ENCODE measurements around the gene ORC1. TPM values are rescaled to one million over a fixed set of nuclear protein-coding genes. Genes with fewer than 3 reads are reported as not detected.

ORC1 gene
- total and polyA plus RNA-seq, 2 of the 8 experiments (the other 6 are each of a cell fraction or from before 2014, with no cell fraction given): 36.9 to 49.0 TPM

DNA sequence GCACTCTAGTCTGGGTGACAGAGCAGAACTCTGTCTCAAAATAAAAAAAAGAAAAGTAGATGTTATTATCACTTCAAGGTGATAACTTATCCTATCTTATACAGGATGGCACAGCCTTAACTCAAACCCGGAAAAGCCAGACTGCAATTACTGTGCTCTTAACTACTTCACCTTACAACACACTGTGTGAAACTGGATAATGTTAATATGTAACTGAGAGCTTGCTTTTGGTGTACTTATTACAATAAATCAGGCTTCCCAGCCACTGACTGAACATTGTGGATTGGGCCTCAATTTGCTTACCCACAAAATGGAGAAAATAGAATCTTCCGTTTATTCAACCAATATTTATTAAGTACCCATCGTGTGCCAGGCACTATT, 1.4 kb downstream of the ORC1 start:
- Histone ChIP-seq H2AFZ (ENCODE audit: low read length) (no peak overlapping the region), H4K20me1 (replicated peaks in 1 of 2; ENCODE audit: control insufficient read depth in 1 of 2, insufficient read depth in 2 of 2, low read length in 2 of 2) (peaks cover 5 to 7% of the 10 kb centered on the region in 2 experiments), H3K36me3 (ENCODE audit: control insufficient read depth in 2 of 4, insufficient read depth in 4 of 4, low read length in 3 of 4) (peaks cover 12 to 43% (median 34%) of the 10 kb centered on the region in 4 experiments; a peak in 7 of 8 replicates), H3K23me2 (ENCODE audit: low read depth, low read length) (peaks cover 5% of the 10 kb centered on the region; the same call in 1 of the 2 replicates), H3K56ac (replicated peaks; ENCODE audit: insufficient read length, low read depth, low read length) (no peak overlapping the region), H2AK5ac (ENCODE audit: low read depth, low read length) (no peak overlapping the region), H3K4me1 (replicated peaks in 1 of 4; ENCODE audit: control insufficient read depth in 3 of 4, insufficient read depth in 4 of 4, low read length in 3 of 4) (peaks cover 0 to 7% (median 0%) of the 10 kb centered on the region in 4 experiments; a peak in 1 of 7 replicates), H3K79me1 (ENCODE audit: low read depth, low read length) (0 out of 2 replicates have a peak, but pooled peaks cover 2% of the 10 kb centered on the region), H3K27ac (ENCODE audit: low read depth, low read length) (no peak overlapping the region), H3K27me3 (replicated peaks in 1 of 4; ENCODE audit: control insufficient read depth in 3 of 4, extremely low read depth in 1 of 4, insufficient read depth in 3 of 4, low read length in 3 of 4) (no peaks in the 10 kb centered on the region), H3K4me3 (ENCODE audit: extremely low read depth in 1 of 4, insufficient read depth in 2 of 4, low read depth in 3 of 4, low read length in 4 of 4) (peak overlapping the region; percentile 89 to 94 (median 91); a peak in 6 of 8 replicates), H3K18ac (ENCODE audit: extremely low read depth, low read length) (no peak overlapping the region), H3K4me2 (ENCODE audit: insufficient read depth in 1 of 2, low read depth in 2 of 2, low read length in 2 of 2) (peak overlapping the region; percentile 71 to 82), H3K9me3 (ENCODE audit: insufficient read depth in 2 of 2, low read depth in 1 of 2, low read length in 1 of 2) (no peaks in the 10 kb centered on the region), H3K79me2 (ENCODE audit: control insufficient read depth in 1 of 2, insufficient read depth in 2 of 2, low read length in 2 of 2) (peaks cover 5 to 71% of the 10 kb centered on the region in 2 experiments; a peak in 3 of 4 replicates), H2BK15ac (ENCODE audit: low read length) (no peak overlapping the region), H3K4ac (replicated peaks; ENCODE audit: insufficient read length, low read depth, low read length) (no peak overlapping the region), H2BK120ac (replicated peaks; ENCODE audit: low read depth, low read length) (no peak overlapping the region), H2BK5ac (ENCODE audit: low read depth, low read length) (no peak overlapping the region), H4K91ac (replicated peaks; ENCODE audit: insufficient read length, low read length) (no peak overlapping the region), H4K5ac (ENCODE audit: insufficient read length, low read depth, low read length) (no peak overlapping the region), H3K23ac (ENCODE audit: insufficient read length) (no peak overlapping the region), H4K8ac (ENCODE audit: extremely low read depth, insufficient read depth, low read length) (no peak overlapping the region), H3K9ac (replicated peaks in 1 of 4; ENCODE audit: extremely low read depth in 1 of 4, low read depth in 3 of 4, low read length in 3 of 4) (peak overlapping the region in 1 of 4 experiments; percentile 98; a peak in 2 of 7 replicates), H2BK20ac (ENCODE audit: low read length) (no peak overlapping the region), H2BK12ac (ENCODE audit: low read depth, low read length) (no peak overlapping the region), H3K14ac (ENCODE audit: insufficient read length) (no peak overlapping the region)
- FAIRE-seq (no peak), DNase-seq (ENCODE audit: low read depth in 1 of 2, low spot score in 2 of 2) (no peak)
- POLR2A ChIA-PET (ENCODE audit: partially characterized antibody): interaction anchor here (0.5 to 9.8 kb wide), 4 partner anchors 9 to 120 kb away, joined by 3 to 82 read pairs (median 14); no protein-coding TSS in a partner anchor
- CTCF ChIA-PET (ENCODE audit: partially characterized antibody): no interaction called here
- 90% methylated on average over 3 of the region's 3 CpGs; no CpG with 5 or more reads in 1 of the 2 experiments for WGBS, 2 experiments (ENCODE audit: extremely low coverage in 1 of 2, insufficient coverage in 1 of 2, insufficient read length in 1 of 2, insufficient replicate concordance in 2 of 2, low coverage in 1 of 2, low lambda C conversion rate in 2 of 2, missing lambda C conversion rate in 1 of 2)
- TF ChIP-seq CTBP2 (IDR thresholded peaks at IDR 0.05; ENCODE audit: borderline replicate concordance, insufficient read depth, insufficient read length, low read length) (no peak), HDAC6 (IDR thresholded peaks at IDR 0.05; ENCODE audit: low read depth, low read length) (no peak), TBP (IDR thresholded peaks at IDR 0.05; ENCODE audit: low read depth, low read length) (no peak), GABPA (IDR thresholded peaks at IDR 0.05; ENCODE audit: borderline replicate concordance, insufficient read depth, low read length) (no peak), RBBP5 (IDR thresholded peaks at IDR 0.05; ENCODE audit: borderline replicate concordance, low read depth, low read length) (no peak), BCL11A (IDR thresholded peaks at IDR 0.05; ENCODE audit: low read depth in 2 of 2, low read length in 2 of 2) (no peak), MAFK (IDR thresholded peaks at IDR 0.05; ENCODE audit: low read depth, low read length) (no peak), SIN3A (conservative IDR thresholded peaks at IDR 0.05 in 1 of 2, IDR thresholded peaks at IDR 0.05 in 1 of 2; ENCODE audit: low read depth in 1 of 2, low read length in 2 of 2) (no peak), KDM5A (IDR thresholded peaks at IDR 0.05; ENCODE audit: low read length) (no peak)
- TF ChIP-seq, protein P1, sequence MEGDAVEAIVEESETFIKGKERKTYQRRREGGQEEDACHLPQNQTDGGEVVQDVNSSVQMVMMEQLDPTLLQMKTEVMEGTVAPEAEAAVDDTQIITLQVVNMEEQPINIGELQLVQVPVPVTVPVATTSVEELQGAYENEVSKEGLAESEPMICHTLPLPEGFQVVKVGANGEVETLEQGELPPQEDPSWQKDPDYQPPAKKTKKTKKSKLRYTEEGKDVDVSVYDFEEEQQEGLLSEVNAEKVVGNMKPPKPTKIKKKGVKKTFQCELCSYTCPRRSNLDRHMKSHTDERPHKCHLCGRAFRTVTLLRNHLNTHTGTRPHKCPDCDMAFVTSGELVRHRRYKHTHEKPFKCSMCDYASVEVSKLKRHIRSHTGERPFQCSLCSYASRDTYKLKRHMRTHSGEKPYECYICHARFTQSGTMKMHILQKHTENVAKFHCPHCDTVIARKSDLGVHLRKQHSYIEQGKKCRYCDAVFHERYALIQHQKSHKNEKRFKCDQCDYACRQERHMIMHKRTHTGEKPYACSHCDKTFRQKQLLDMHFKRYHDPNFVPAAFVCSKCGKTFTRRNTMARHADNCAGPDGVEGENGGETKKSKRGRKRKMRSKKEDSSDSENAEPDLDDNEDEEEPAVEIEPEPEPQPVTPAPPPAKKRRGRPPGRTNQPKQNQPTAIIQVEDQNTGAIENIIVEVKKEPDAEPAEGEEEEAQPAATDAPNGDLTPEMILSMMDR (IDR thresholded peaks at IDR 0.05; ENCODE audit: control extremely low read depth in 1 of 3, insufficient read depth in 1 of 3, low read depth in 1 of 3, low read length in 3 of 3): no peak
